ENCODE measurements around the gene SEPTIN5. TPM values are rescaled to one million over a fixed set of nuclear protein-coding genes. Genes with fewer than 3 reads are reported as not detected.

SEPTIN5 gene
- total and polyA plus RNA-seq, 9 of the 15 experiments (the other 6 are each of a cell fraction or from before 2014, with no cell fraction given): 0.03 to 195 (median 119) TPM

- TF ChIP-seq STAT6 (CRISPR knock-in tag; IDR thresholded peaks at IDR 0.05): peak; percentile 26; the same call in 1 of the 2 replicates
- TF ChIP-seq CUX1 (CRISPR knock-in tag; IDR thresholded peaks at IDR 0.05): no peak
- TF ChIP-seq KLF10 (CRISPR knock-in tag; IDR thresholded peaks at IDR 0.05): no peak
- TF ChIP-seq ZNF436 (CRISPR knock-in tag; IDR thresholded peaks at IDR 0.05): no peak
- 0 out of 2 replicates have a peak, but pooled peaks have one; percentile 10 for TF ChIP-seq ZBTB2 (IDR thresholded peaks at IDR 0.05)
- TF ChIP-seq RBM17 (IDR thresholded peaks at IDR 0.05; ENCODE audit: borderline replicate concordance, low read depth, low read length): no peak
- TF ChIP-seq, protein P1, sequence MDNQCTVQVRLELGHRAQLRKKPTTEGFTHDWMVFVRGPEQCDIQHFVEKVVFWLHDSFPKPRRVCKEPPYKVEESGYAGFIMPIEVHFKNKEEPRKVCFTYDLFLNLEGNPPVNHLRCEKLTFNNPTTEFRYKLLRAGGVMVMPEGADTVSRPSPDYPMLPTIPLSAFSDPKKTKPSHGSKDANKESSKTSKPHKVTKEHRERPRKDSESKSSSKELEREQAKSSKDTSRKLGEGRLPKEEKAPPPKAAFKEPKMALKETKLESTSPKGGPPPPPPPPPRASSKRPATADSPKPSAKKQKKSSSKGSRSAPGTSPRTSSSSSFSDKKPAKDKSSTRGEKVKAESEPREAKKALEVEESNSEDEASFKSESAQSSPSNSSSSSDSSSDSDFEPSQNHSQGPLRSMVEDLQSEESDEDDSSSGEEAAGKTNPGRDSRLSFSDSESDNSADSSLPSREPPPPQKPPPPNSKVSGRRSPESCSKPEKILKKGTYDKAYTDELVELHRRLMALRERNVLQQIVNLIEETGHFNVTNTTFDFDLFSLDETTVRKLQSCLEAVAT (IDR thresholded peaks at IDR 0.05): peak in 1 of 2 experiments; percentile 40; a peak in 1 of 4 replicates
- no peak for TF ChIP-seq HCFC1 (IDR thresholded peaks at IDR 0.05; ENCODE audit: low read depth, low read length)
- TF ChIP-seq, protein P2, sequence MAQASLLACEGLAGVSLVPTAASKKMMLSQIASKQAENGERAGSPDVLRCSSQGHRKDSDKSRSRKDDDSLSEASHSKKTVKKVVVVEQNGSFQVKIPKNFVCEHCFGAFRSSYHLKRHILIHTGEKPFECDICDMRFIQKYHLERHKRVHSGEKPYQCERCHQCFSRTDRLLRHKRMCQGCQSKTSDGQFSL (CRISPR knock-in tag; IDR thresholded peaks at IDR 0.05): no peak
- TF ChIP-seq, protein P2 (tag; IDR thresholded peaks at IDR 0.05): no peak
- no peak for TF ChIP-seq ARID1B (IDR thresholded peaks at IDR 0.05)
- TF ChIP-seq EP400 (IDR thresholded peaks at IDR 0.05): no peak
- TF ChIP-seq SOX6 (IDR thresholded peaks at IDR 0.05): no peak
These were observed 47.4 kb upstream of the SEPTIN5 start (continued) for GRCh38 chr22:19666673-19667593.
